ENCODE data around the gene SLC7A10. TPM values are rescaled to one million over a fixed set of nuclear protein-coding genes. Genes with fewer than 3 reads are reported as not detected.

Gene SLC7A10
- total RNA-seq, 1 experiment from 2014 or later: not detected

DNA sequence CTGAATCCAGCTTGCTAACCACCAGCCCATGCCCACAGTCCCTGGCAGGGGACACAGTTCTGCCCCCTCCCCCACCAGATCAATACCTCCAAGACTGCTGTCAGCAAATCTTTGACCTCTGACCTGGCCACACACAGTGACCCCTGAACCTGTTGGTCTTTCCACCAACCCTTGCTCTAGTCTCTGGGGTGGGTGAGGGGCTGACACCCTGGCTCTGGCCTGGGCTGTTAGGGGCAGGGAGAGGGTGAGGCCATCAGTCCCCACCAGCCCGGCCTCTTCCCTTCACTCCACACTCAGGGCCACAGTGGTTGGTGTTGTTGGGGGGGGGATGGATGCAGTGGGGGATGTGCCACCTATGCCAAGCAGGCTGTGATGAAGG is 21.8 kb upstream of the SLC7A10 start:
- DNase-seq: no peak
- Mint-ChIP-seq H3K27me3 (ENCODE audit: unreplicated experiment) (peaks cover 24% of the 10 kb centered on the region), H3K4me1 (ENCODE audit: low read depth, unreplicated experiment) (no peaks in the 10 kb centered on the region), H3K27ac (ENCODE audit: unreplicated experiment) (no peak overlapping the region), H3K4me3 (ENCODE audit: low read depth, unreplicated experiment) (no peak overlapping the region), H3K9me3 (ENCODE audit: low read depth, unreplicated experiment) (no peaks in the 10 kb centered on the region), H3K36me3 (ENCODE audit: insufficient read depth, unreplicated experiment) (no peaks in the 10 kb centered on the region)
- CTCF ChIA-PET: interaction anchor here (1.1 to 1.3 kb wide), 2 partner anchors 23 to 151 kb away, joined by 3 read pairs; no protein-coding TSS in a partner anchor
- TF ChIP-seq CTCF (IDR thresholded peaks at IDR 0.05; ENCODE audit: unreplicated experiment): no peak
- intact Hi-C loops (cut with micrococcal nuclease; ENCODE audit: unreplicated experiment): no loop called here
- BruUV-seq (replicated peaks): no TSS peak

- intact Hi-C loops (cut with micrococcal nuclease; ENCODE audit: unreplicated experiment): no loop called here
- no peak for DNase-seq
- CTCF ChIA-PET: interaction anchor here (0.6 to 1.3 kb wide), 4 partner anchors 9 to 569 kb away, joined by 3 read pairs; no protein-coding TSS in a partner anchor
- TF ChIP-seq CTCF (IDR thresholded peaks at IDR 0.05; ENCODE audit: unreplicated experiment): no peak
- Mint-ChIP-seq H3K9me3 (ENCODE audit: low read depth, unreplicated experiment) (no peaks in the 10 kb centered on the region), H3K27ac (ENCODE audit: unreplicated experiment) (no peak overlapping the region), H3K27me3 (ENCODE audit: unreplicated experiment) (peaks cover 27% of the 10 kb centered on the region), H3K36me3 (ENCODE audit: insufficient read depth, unreplicated experiment) (no peaks in the 10 kb centered on the region), H3K4me1 (ENCODE audit: low read depth, unreplicated experiment) (no peaks in the 10 kb centered on the region), H3K4me3 (ENCODE audit: low read depth, unreplicated experiment) (no peak overlapping the region)
- BruUV-seq (replicated peaks): no TSS peak
These were observed 21.2 kb upstream of the SLC7A10 start for GRCh38 chr19:33246709-33247440.

DNA sequence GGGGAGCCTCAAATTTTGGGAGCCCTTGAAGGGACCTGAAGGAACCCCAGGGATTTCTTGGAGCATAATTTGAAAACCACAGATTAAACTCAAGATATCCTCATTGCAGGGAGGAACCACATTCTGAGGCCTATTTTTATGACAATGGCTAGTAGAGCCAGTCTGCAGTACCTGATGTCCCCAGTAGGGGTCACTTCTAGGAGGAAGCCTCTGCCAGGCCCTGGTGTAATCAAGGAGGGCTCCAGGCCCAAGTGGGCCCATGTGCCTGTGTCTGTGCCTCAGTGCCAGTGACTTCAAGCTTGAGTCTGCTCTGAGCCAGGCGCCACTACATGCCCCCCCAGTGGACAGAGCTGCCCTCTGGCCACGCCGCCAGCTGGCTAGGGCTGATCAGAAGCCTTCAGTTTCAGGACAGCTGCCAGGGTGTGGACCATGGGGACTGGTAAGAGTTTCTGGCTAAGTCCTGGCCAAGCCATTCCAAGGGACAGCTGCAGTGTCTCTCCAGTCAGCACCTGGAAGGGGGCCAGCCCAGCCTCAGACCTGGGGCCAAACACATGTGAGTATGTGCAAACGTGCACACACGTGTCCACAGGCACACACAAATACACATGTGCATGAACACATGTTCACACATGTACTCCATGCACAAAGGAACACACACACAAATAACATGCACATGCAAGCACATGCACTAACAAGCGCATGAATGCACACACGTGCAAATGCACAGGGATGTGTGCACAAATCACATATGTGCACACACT is 20.5 kb upstream of the SLC7A10 start:
- BruUV-seq (replicated peaks): no TSS peak
- no peaks in the 10 kb centered on the region for H3K4me1 Mint-ChIP-seq (ENCODE audit: low read depth, unreplicated experiment)
- H3K9me3 Mint-ChIP-seq (ENCODE audit: low read depth, unreplicated experiment): no peaks in the 10 kb centered on the region
- CTCF ChIA-PET: interaction anchor here (0.6 to 1.2 kb wide), 4 partner anchors 9 to 570 kb away, joined by 3 to 4 read pairs (median 3); no protein-coding TSS in a partner anchor
- no peak overlapping the region for H3K4me3 Mint-ChIP-seq (ENCODE audit: low read depth, unreplicated experiment)
- H3K27ac Mint-ChIP-seq (ENCODE audit: unreplicated experiment): no peak overlapping the region
- intact Hi-C loops (cut with micrococcal nuclease; ENCODE audit: unreplicated experiment): no loop called here
- peaks cover 27% of the 10 kb centered on the region for H3K27me3 Mint-ChIP-seq (ENCODE audit: unreplicated experiment)
- peak; percentile 69 for TF ChIP-seq CTCF (IDR thresholded peaks at IDR 0.05; ENCODE audit: unreplicated experiment)
- no peaks in the 10 kb centered on the region for H3K36me3 Mint-ChIP-seq (ENCODE audit: insufficient read depth, unreplicated experiment)
- no peak for DNase-seq

DNA sequence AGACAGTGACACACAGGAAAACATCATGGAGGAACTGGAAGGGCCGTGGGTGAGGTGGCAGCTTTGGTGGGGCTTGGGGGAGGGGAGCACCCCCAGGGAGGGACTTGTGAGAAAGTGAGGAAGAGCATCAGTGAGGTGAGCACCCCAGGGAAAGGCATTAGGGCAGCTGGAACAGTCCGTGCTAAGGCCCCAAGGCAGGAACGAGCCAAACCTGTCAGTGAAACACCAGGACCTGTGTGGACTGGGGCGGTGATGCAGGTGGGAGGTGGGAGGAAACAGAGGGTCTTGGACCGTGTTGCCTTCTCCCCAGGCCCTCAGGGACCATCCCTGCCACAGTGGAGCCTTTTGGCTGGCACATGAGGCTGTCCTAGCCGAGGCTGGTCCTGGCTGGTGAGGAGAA is 17.3 kb upstream of the SLC7A10 start:
- CTCF ChIA-PET: interaction anchor here (1.0 to 1.1 kb wide), 2 partner anchors 8 to 150 kb away, joined by 3 to 4 read pairs; no protein-coding TSS in a partner anchor
- no peak overlapping the region for H3K4me3 Mint-ChIP-seq (ENCODE audit: low read depth, unreplicated experiment)
- intact Hi-C loops (cut with micrococcal nuclease; ENCODE audit: unreplicated experiment): loop anchor here (2.0 to 5.0 kb wide), 2 partner anchors 164 to 529 kb away; no protein-coding TSS in a partner anchor
- H3K9me3 Mint-ChIP-seq (ENCODE audit: low read depth, unreplicated experiment): no peaks in the 10 kb centered on the region
- no peak for TF ChIP-seq CTCF (IDR thresholded peaks at IDR 0.05; ENCODE audit: unreplicated experiment)
- no TSS peak for BruUV-seq (replicated peaks)
- peaks cover 47% of the 10 kb centered on the region for H3K27me3 Mint-ChIP-seq (ENCODE audit: unreplicated experiment)
- H3K4me1 Mint-ChIP-seq (ENCODE audit: low read depth, unreplicated experiment): no peaks in the 10 kb centered on the region
- no peak overlapping the region for H3K27ac Mint-ChIP-seq (ENCODE audit: unreplicated experiment)
- DNase-seq: no peak
- H3K36me3 Mint-ChIP-seq (ENCODE audit: insufficient read depth, unreplicated experiment): no peaks in the 10 kb centered on the region

Measured in Calu3 (cell line).